SK-N-SH (cell line): ENCODE results near the gene PHACTR3. TPM values are rescaled to one million over a fixed set of nuclear protein-coding genes. Genes with fewer than 3 reads are reported as not detected.

Experiments used
- CTCF ChIA-PET: fragments of 300-600, 350-600 bp; formaldehyde crosslinking; extraction: SDS; loops from one replicate; lab custom pipeline; 2021; lab: Yijun Ruan, JAX
- POLR2A ChIA-PET: fragments of 350-600 bp; sonication (Branson Sonifier 250); formaldehyde crosslinking; extraction: SDS; loops from one replicate; lab custom pipeline; 2020; ENCODE audit warnings: antibody characterized with exemption, inconsistent platforms; lab: Yijun Ruan, JAX
- DNase-seq: peaks from one replicate; pipeline ENCODE4 v3.0.0; 2012
- H2AFZ ChIP-seq: fragments of 200-600 bp; sonication (generic); 2 replicates; pipeline ENCODE4 v1.8.1; 2016; ENCODE audit warnings: antibody characterized with exemption, mild to moderate bottlenecking, low read depth
- H3F3A ChIP-seq: fragments of 200-600 bp; sonication (generic); replicated peaks from 2 replicates; pipeline ENCODE3; 2016; ENCODE audit warnings: antibody characterized with exemption, mild to moderate bottlenecking; ENCODE audit not compliant: insufficient read depth
- H3K27ac ChIP-seq, 2 experiments: fragments of 200-500 bp in 1 of 2; fragments of 200-600 bp in 1 of 2; sonication (Bioruptor generic) in 1 of 2; sonication (generic), shearing (Covaris generic) in 1 of 2; 2 replicates each; pipeline versions ENCODE4 v1.5.1 to v1.6.1; 2014 to 2016; ENCODE audit warnings: low read depth in 2 of 2, inconsistent platforms in 1 of 2, low read length in 1 of 2, mild to moderate bottlenecking in 1 of 2, mixed read lengths in 1 of 2
- H3K27me3 ChIP-seq: fragments of 200-600 bp; sonication (generic), shearing (Covaris generic); 2 replicates; pipeline ENCODE4 v1.6.1; 2016; ENCODE audit warnings: mixed run types; ENCODE audit not compliant: insufficient read depth
- H3K36me3 ChIP-seq, 2 experiments: fragments of 200-500 bp in 1 of 2; fragments of 200-600 bp in 1 of 2; sonication (Bioruptor generic) in 1 of 2; sonication (generic) in 1 of 2; replicated peaks in 1 of 2; 2 replicates each; pipeline versions ENCODE3 to v1.5.1; 2014 to 2016; ENCODE audit warnings: low read length in 1 of 2, mild to moderate bottlenecking in 1 of 2; ENCODE audit not compliant: insufficient read depth in 2 of 2, control insufficient read depth in 1 of 2
- H3K4me1 ChIP-seq, 2 experiments: fragments of 200-500 bp in 1 of 2; fragments of 200-600 bp in 1 of 2; sonication (Bioruptor generic) in 1 of 2; sonication (generic), shearing (Covaris generic) in 1 of 2; 2 replicates each; pipeline versions ENCODE4 v1.5.1 to v1.6.1; 2014 to 2016; ENCODE audit warnings: low read depth in 1 of 2, low read length in 1 of 2, mixed run types in 1 of 2; ENCODE audit not compliant: insufficient read depth in 2 of 2, control insufficient read depth in 1 of 2
- H3K4me2 ChIP-seq: fragments of 200-600 bp; sonication (generic), shearing (Covaris generic); 2 replicates; pipeline ENCODE4 v1.6.1; 2017; ENCODE audit warnings: mixed run types
- H3K4me3 ChIP-seq, 2 experiments: fragments of 200-500 bp in 1 of 2; fragments of 200-600 bp in 1 of 2; sonication (Bioruptor generic) in 1 of 2; sonication (generic), shearing (Covaris generic) in 1 of 2; 2 replicates each; pipeline versions ENCODE4 v1.5.1 to v1.8.1; 2014 to 2016; ENCODE audit warnings: low read depth in 2 of 2, inconsistent platforms in 1 of 2, low read length in 1 of 2, mild to moderate bottlenecking in 1 of 2, mixed read lengths in 1 of 2, moderate library complexity in 1 of 2
- H3K79me2 ChIP-seq: fragments of 200-600 bp; sonication (generic); 2 replicates; pipeline ENCODE4 v1.8.1; 2017; ENCODE audit warnings: mild to moderate bottlenecking; ENCODE audit not compliant: insufficient read depth
- H3K9ac ChIP-seq: fragments of 200-600 bp; sonication (generic); 2 replicates; pipeline ENCODE4 v1.6.1; 2017; ENCODE audit warnings: mixed run types
- H3K9me2 ChIP-seq: fragments of 200-600 bp; sonication (generic); 2 replicates; pipeline ENCODE4 v1.6.1; 2017; ENCODE audit warnings: mixed run types
- H3K9me3 ChIP-seq: fragments of 200-600 bp; sonication (generic); 2 replicates; pipeline ENCODE4 v1.6.1; 2017; ENCODE audit warnings: mixed run types, mild to moderate bottlenecking, moderate library complexity
- H4K20me1 ChIP-seq: fragments of 200-600 bp; sonication (generic); 2 replicates; pipeline ENCODE4 v1.6.1; 2017; ENCODE audit warnings: mild to moderate bottlenecking, mixed run types; ENCODE audit not compliant: insufficient read depth
- CTCF ChIP-seq: fragments of 200-600 bp; sonication (generic); IDR thresholded peaks from 2 replicates; pipeline ENCODE4 v1.6.1; 2017; ENCODE audit warnings: antibody characterized with exemption, mild to moderate bottlenecking, moderate library complexity
- ELF1 ChIP-seq: IDR thresholded peaks from 2 replicates; pipeline ENCODE4 v1.4.0; 2012
- FOSL2 ChIP-seq: IDR thresholded peaks from 2 replicates; pipeline ENCODE4 v1.4.0; 2012; ENCODE audit warnings: low read depth, mild to moderate bottlenecking, moderate library complexity, borderline replicate concordance
- FOXM1 ChIP-seq: IDR thresholded peaks from 2 replicates; pipeline ENCODE4 v1.4.0; 2012; ENCODE audit warnings: low read depth, mild to moderate bottlenecking
- GABPA ChIP-seq: IDR thresholded peaks from 2 replicates; pipeline ENCODE4 v1.4.0; 2012; ENCODE audit warnings: low read depth, mild to moderate bottlenecking
- MEF2A ChIP-seq: IDR thresholded peaks from 2 replicates; pipeline ENCODE4 v1.4.0; 2012; ENCODE audit warnings: low read depth, borderline replicate concordance
- NRF1 ChIP-seq: IDR thresholded peaks from 2 replicates; pipeline ENCODE4 v1.6.1; 2012; ENCODE audit warnings: low read depth, mild to moderate bottlenecking, low read length
- POLR2AphosphoS5 ChIP-seq: IDR thresholded peaks from 2 replicates; pipeline ENCODE4 v1.6.1; 2012; ENCODE audit warnings: low read depth, low read length
- RAD21 ChIP-seq: IDR thresholded peaks from 2 replicates; pipeline ENCODE4 v1.6.1; 2012; ENCODE audit warnings: mild to moderate bottlenecking, low read length
- RXRA ChIP-seq: IDR thresholded peaks from 2 replicates; pipeline ENCODE4 v1.4.0; 2012; ENCODE audit warnings: low read depth, mild to moderate bottlenecking, borderline replicate concordance
- TCF12 ChIP-seq: IDR thresholded peaks from 2 replicates; pipeline ENCODE4 v1.4.0; 2012
- TEAD4 ChIP-seq: IDR thresholded peaks from 2 replicates; pipeline ENCODE4 v1.4.0; 2012; ENCODE audit warnings: mild to moderate bottlenecking, borderline replicate concordance; ENCODE audit not compliant: insufficient read depth
- ZBTB33 ChIP-seq: IDR thresholded peaks from 2 replicates; pipeline ENCODE4 v1.4.0; 2012; ENCODE audit warnings: low read depth, borderline replicate concordance
- WGBS: methylation state at CpG from one replicate; pipeline ENCODE4 v1.1.6; 2017; ENCODE audit warnings: low lambda C conversion rate; 5-methylcytosine and 5-hydroxymethylcytosine counted together
- polyA plus RNA-seq, 3 experiments: library from polyadenylated mRNA; depleted of rRNA; stranded (reverse); fragments of >200 nt; gene quantifications; 2 replicates each; pipeline ENCODE4 v1.2.3, GENCODE V29; 2012

Gene PHACTR3
- polyA plus RNA-seq, 1 of the 3 experiments (the other 2 are of a cell fraction): 0.10 TPM

- TF ChIP-seq FOSL2 (no peak), RAD21 (no peak), ZBTB33 (no peak), TCF12 (no peak), NRF1 (no peak), ELF1 (no peak), FOXM1 (no peak)
- ChIA-PET POLR2A (no interaction called here), CTCF (no interaction called here)
Measured at GRCh38 chr20:59622496-59622895, 18.2 kb downstream of the PHACTR3 start.

GRCh38 chr20:59623133-59623532, 18.8 kb downstream of the PHACTR3 start:
- Histone ChIP-seq H2AFZ (no peak overlapping the region), H3K36me3 (no peaks in the 10 kb centered on the region), H3K9me3 (no peaks in the 10 kb centered on the region), H3F3A (no peaks in the 10 kb centered on the region), H3K27me3 (no peaks in the 10 kb centered on the region), H3K27ac (no peak overlapping the region), H3K4me1 (peaks cover 0 to under 1% of the 10 kb centered on the region in 2 experiments; a peak in 1 of 4 replicates), H3K4me3 (no peak overlapping the region), H3K79me2 (no peaks in the 10 kb centered on the region), H3K9me2 (no peaks in the 10 kb centered on the region), H3K9ac (no peak overlapping the region), H4K20me1 (no peaks in the 10 kb centered on the region), H3K4me2 (no peak overlapping the region)
- TF ChIP-seq TCF12 (no peak), RAD21 (no peak), RXRA (no peak), ZBTB33 (no peak), NRF1 (no peak), MEF2A (no peak), FOSL2 (no peak), GABPA (no peak), POLR2AphosphoS5 (no peak), CTCF (no peak), TEAD4 (no peak)
- no peak for DNase-seq
- ChIA-PET CTCF (no interaction called here), POLR2A (no interaction called here)
- 57% methylated on average over 13 of the region's 13 CpGs for WGBS

More at GRCh38 chr20:59622496-59622895, 18.2 kb downstream of the PHACTR3 start:
- H3K9ac ChIP-seq: no peak overlapping the region
- H3K27me3 ChIP-seq: no peaks in the 10 kb centered on the region
- no peaks in the 10 kb centered on the region for H3K9me3 ChIP-seq
- H3K9me2 ChIP-seq: no peaks in the 10 kb centered on the region
- DNase-seq: no peak
- H4K20me1 ChIP-seq: no peaks in the 10 kb centered on the region
- 11% methylated on average over 4 of the region's 9 CpGs for WGBS
- no peaks in the 10 kb centered on the region for H3K36me3 ChIP-seq
- H3K4me3 ChIP-seq: no peak overlapping the region
- H3K4me1 ChIP-seq: peaks cover 0 to 6% of the 10 kb centered on the region in 2 experiments; a peak in 1 of 4 replicates
- no peak overlapping the region for H3K4me2 ChIP-seq
- no peaks in the 10 kb centered on the region for H3F3A ChIP-seq
- no peak overlapping the region for H2AFZ ChIP-seq
- H3K27ac ChIP-seq: no peak overlapping the region
- H3K79me2 ChIP-seq: no peaks in the 10 kb centered on the region
